Activated naive CD4-positive, alpha-beta T cell treated with anti-CD3 and anti-CD28 coated beads for 36 hours (primary cell): Measurements from ENCODE around the gene ZNRF1. TPM values are rescaled to one million over a fixed set of nuclear protein-coding genes. Genes with fewer than 3 reads are reported as not detected.

Experiments
- CTCF ChIA-PET: fragments of 350-600 bp; sonication (Branson Sonifier 250); formaldehyde crosslinking; loops from one replicate; lab custom pipeline; 2021; ENCODE audit warnings: antibody characterized with exemption; lab: Charles Lee
- DNase-seq: peaks from one replicate; pipeline ENCODE4 v3.0.0-alpha.2; 2020
- H3K27ac Mint-ChIP-seq: one replicate; pipeline ENCODE4 v1.8.0; 2021; ENCODE audit warnings: mild to moderate bottlenecking, mixed read lengths
- H3K27me3 Mint-ChIP-seq: one replicate; pipeline ENCODE4 v1.8.0; 2021; ENCODE audit warnings: low read depth, mixed read lengths
- H3K36me3 Mint-ChIP-seq: one replicate; pipeline ENCODE4 v1.8.0; 2021; ENCODE audit warnings: low read depth, mixed read lengths
- H3K4me1 Mint-ChIP-seq: one replicate; pipeline ENCODE4 v1.8.0; 2021; ENCODE audit warnings: low read depth, mixed read lengths
- H3K4me3 Mint-ChIP-seq: one replicate; pipeline ENCODE4 v1.8.0; 2021; ENCODE audit warnings: mild to moderate bottlenecking, moderate library complexity, mixed read lengths
- H3K9me3 Mint-ChIP-seq: one replicate; pipeline ENCODE4 v1.8.0; 2021; ENCODE audit warnings: mixed read lengths
- intact Hi-C: fragments of 100-400 bp; cut with micrococcal nuclease; formaldehyde crosslinking; loops from one replicate; pipeline ENCODE4 v1.15.1; 2023
- total RNA-seq, 2 experiments: library from RNA; stranded (reverse); gene quantifications; one replicate each; pipeline ENCODE4 v1.2.3, GENCODE V29; 2021

Gene ZNRF1
- total RNA-seq, 2 experiments from 2014 or later, result 35.3 to 35.7 TPM

DNA sequence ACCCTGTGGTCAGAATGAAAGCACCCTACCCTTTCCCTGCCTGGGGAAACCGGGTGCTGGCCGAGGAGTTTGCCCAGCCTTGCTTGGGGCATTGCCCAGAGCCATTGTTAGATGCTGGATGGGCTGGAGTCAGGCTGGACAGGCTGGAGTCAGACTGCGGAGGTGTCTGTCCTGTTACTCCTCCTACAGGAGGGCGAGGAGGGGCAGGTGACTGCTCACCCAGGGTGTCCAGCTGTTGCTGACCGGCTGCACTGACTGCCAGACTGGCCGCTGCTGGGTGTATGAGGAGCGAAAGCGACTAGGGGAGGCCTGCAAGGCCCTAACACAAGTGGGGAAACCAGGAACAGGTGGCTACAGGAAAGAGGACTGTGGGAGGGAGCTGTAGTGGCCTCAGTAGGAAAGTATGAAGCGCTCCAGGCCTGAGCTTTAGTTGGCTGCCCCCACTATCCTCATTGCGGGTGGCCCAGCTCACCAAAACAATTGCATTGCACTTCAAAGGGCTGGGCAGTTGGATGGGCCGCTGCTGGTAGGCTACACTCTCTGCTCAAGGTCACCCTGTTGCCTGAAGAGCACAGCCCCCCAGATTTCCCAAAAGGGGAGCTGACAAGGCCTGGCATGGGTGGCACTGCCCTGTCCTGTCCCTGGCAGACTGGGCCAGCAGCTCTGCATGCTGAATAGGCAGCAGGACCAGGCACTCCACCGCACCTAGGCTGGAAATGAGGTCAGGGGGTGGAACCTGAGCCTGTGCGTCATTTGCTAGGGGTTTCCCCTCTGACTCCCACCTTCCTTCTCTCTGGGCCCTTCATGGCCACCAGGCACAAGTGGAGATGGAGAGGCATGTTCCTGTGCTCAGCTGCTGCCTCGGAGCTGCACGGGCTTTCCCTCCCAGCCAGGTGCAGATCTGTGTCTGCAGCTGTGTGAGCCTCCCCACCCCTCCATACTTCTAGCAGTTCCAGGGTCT is 99.4 kb downstream of the ZNRF1 start:
- Mint-ChIP-seq H3K9me3 (no peaks in the 10 kb centered on the region), H3K4me3 (peak overlapping the region; percentile 14), H3K27me3 (no peaks in the 10 kb centered on the region), H3K4me1 (peaks cover 39% of the 10 kb centered on the region), H3K36me3 (peaks cover 2% of the 10 kb centered on the region), H3K27ac (peak overlapping the region; percentile 83)
- CTCF ChIA-PET, result interaction anchor here (0.6 to 5.7 kb wide), 6 partner anchors 13 to 100 kb away, joined by 3 to 65 read pairs (median 6); partner anchors contain the start of gene ZNRF1
- peak; percentile 90 for DNase-seq
- intact Hi-C loops, result loop anchor here (1.0 to 2.0 kb wide), 4 partner anchors 11 to 86 kb away; no protein-coding TSS in a partner anchor

DNA sequence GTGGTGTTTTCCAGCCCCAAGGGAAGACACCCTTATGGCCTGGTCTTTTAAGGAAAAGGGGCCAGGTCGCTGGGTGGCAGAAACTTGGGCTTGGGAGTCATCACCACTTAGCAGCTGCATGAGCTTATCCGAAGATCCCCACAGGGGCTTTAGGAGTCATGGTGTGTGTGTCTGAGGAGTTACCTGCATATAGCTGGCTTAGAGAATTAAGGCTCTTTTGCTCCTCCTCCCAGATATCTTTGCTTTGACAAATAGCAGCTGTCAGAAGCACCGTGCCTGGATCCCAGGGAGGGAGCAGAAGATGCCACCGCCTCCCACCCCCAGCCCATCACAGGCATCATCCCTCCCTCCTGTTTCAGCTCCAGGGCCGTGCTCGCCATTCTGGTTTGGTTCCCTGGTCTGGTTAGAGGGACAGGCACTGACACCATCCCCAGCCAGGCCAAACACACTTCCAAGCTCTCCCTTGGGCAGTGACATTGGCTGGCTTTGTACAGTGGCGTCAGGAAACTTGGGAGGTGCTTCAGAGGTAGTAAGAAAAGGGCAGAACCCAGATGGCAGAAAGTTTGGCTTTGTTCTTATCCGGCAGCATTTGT is 100.3 kb downstream of the ZNRF1 start:
- peak overlapping the region; percentile 83 for H3K27ac Mint-ChIP-seq
- no peaks in the 10 kb centered on the region for H3K9me3 Mint-ChIP-seq
- CTCF ChIA-PET, result interaction anchor here (0.8 to 5.7 kb wide), 5 partner anchors 12 to 110 kb away, joined by 3 to 65 read pairs (median 7); partner anchors contain the start of gene ZNRF1
- no peak overlapping the region for H3K4me3 Mint-ChIP-seq
- no peaks in the 10 kb centered on the region for H3K27me3 Mint-ChIP-seq
- H3K36me3 Mint-ChIP-seq, result peaks cover 2% of the 10 kb centered on the region
- intact Hi-C loops, result loop anchor here (1.0 to 2.0 kb wide), 2 partner anchors 34 to 100 kb away; partner anchors contain the start of gene ZNRF1
- DNase-seq, result no peak
- H3K4me1 Mint-ChIP-seq, result peaks cover 39% of the 10 kb centered on the region

DNA sequence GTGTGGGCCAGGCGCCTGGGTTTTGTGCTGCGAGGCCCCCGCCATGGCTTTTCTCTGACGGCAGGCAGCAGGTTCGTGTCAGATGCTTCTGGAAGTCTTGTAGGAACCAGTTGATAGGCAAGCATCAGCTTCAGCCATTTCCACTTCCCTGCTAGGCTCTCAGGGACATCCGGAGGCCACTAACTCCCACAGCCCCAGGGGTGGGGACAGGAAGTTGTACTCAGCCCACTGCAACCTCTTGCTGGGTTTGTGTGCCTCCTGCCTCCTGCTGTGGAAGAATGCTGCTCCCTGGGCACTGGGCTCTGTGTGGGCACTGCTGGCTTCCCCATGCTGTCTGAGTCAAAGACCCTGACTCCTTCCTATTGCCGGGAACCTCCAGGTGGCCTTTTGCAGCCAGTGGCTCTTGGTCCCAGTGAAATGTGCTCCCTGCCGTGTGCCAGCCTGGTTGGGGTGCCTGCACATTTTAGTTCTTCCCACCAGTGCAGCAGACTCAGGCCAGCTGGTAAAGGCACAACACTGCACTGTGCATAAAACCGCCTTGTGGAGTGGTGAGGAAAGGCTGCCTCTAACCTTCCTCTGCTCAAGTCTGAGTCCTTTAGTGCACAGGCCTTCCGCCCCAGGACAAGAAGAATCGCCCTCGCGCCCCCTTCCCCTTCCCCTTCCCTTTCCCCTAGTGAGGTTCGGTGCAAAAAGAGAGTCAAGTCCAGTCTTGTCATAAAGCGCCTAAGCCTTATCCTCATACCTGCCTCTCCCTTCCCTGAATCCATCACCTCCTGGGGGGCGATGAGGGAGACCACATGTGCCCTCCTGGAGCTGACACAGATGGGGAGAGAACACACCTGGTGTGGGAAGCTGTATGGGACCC is 101.1 kb downstream of the ZNRF1 start:
- no peaks in the 10 kb centered on the region for H3K27me3 Mint-ChIP-seq
- H3K4me3 Mint-ChIP-seq, result no peak overlapping the region
- peaks cover 39% of the 10 kb centered on the region for H3K4me1 Mint-ChIP-seq
- peaks cover 4% of the 10 kb centered on the region for H3K36me3 Mint-ChIP-seq
- DNase-seq, result peak; percentile 74
- H3K27ac Mint-ChIP-seq, result peak overlapping the region; percentile 68
- CTCF ChIA-PET, result interaction anchor here (0.8 to 5.7 kb wide), 3 partner anchors 11 to 111 kb away, joined by 7 to 65 read pairs (median 10); partner anchors contain the start of gene ZNRF1
- no peaks in the 10 kb centered on the region for H3K9me3 Mint-ChIP-seq
- intact Hi-C loops, result loop anchor here (1.0 to 2.0 kb wide), 2 partner anchors 35 to 101 kb away; partner anchors contain the start of gene ZNRF1

DNA sequence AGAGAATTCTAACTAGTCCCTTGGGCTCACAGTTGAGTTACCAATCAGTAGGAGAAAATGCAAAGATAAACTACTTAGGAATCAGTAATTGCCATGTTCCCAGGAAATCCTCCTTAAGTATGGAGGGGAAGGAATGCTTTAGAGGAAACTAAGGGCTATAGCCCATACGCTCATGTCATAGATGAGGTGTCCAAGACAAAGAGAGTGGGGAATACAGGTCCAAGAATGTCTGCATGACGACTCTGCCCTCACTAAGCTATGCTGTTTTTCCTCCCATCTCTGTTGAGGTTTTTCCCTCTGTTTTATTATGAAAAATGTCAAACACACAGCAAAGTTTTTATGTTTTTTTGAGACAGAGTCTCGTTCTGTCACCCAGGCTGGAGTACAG is 101.8 kb downstream of the ZNRF1 start:
- H3K27ac Mint-ChIP-seq, result no peak overlapping the region
- intact Hi-C loops, result no loop called here
- H3K4me3 Mint-ChIP-seq, result no peak overlapping the region
- no peak for DNase-seq
- no peaks in the 10 kb centered on the region for H3K27me3 Mint-ChIP-seq
- H3K4me1 Mint-ChIP-seq, result peaks cover 39% of the 10 kb centered on the region
- CTCF ChIA-PET, result interaction anchor here (5.7 kb wide), 1 partner anchor 10 kb away, joined by 65 read pairs; no protein-coding TSS in a partner anchor
- peaks cover 4% of the 10 kb centered on the region for H3K36me3 Mint-ChIP-seq
- H3K9me3 Mint-ChIP-seq, result no peaks in the 10 kb centered on the region

DNA sequence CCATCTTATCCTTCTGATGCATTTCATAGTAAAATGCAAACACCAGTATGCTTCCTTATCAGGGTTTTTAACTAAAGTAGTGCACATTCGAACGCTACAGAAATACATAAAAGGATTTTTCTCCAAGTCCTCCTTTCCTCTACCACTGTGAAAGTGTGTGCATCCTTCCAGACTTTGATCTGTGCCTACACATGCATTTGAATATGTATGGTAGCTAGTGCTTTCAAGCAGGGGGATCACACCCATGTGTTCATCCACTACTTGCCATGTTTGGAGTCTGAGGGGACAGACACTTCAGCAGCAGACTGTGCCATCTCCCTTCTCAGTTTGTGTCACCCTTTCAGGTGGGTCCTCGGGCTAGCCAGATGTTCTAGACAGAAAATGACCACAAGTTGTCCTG is 102.8 kb downstream of the ZNRF1 start:
- DNase-seq, result no peak
- Mint-ChIP-seq H3K4me3 (no peak overlapping the region), H3K4me1 (peaks cover 35% of the 10 kb centered on the region), H3K27me3 (no peaks in the 10 kb centered on the region), H3K36me3 (peaks cover 6% of the 10 kb centered on the region), H3K9me3 (no peaks in the 10 kb centered on the region), H3K27ac (no peak overlapping the region)
- CTCF ChIA-PET, result interaction anchor here (2.1 kb wide), 1 partner anchor 9 kb away, joined by 10 read pairs; no protein-coding TSS in a partner anchor
- intact Hi-C loops, result no loop called here

DNA sequence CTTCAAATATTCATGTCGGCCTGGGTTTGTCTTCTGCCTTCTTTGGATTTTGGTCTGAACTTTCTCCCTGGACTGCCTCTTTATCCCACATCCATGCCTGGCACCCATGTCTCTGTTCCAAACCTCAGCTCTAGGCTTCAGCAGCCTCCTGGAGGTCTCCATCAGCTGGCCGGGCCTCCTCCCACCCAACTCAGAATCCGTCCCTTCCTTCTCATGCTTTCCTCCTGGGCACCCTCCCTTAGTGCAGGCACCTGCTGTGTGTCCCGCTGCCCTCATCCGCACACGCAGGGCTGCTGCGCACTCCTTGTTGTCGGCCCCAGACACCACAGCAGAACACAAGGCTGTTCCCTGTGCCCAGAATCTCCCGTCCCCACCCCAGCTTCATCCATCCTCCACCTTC is 103.8 kb downstream of the ZNRF1 start:
- Mint-ChIP-seq H3K36me3 (peaks cover 4% of the 10 kb centered on the region), H3K4me1 (peaks cover 35% of the 10 kb centered on the region), H3K27ac (no peak overlapping the region), H3K4me3 (no peak overlapping the region), H3K9me3 (no peaks in the 10 kb centered on the region), H3K27me3 (no peaks in the 10 kb centered on the region)
- intact Hi-C loops, result no loop called here
- DNase-seq, result no peak
- CTCF ChIA-PET, result interaction anchor here (0.6 to 2.1 kb wide), 2 partner anchors 8 to 679 kb away, joined by 7 to 10 read pairs; no protein-coding TSS in a partner anchor

DNA sequence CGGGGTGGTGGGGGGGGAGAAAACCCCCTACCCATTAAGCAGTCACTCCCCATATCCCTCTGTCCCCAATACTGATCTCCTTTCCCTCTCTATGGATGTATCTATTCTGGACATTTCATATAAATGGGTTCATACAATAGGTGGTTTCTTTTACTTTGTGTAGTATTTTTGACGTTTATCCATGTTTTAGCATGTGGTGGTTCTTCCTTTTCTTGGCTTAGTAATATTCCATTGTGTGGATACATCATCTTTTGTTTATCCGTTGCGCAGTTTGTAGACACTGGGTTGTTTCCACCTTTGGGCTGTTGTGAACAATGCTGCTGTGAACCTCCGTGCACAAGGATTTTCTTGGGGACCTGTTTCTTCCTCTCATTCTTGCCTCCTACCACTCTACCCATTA is 105.2 kb downstream of the ZNRF1 start:
- intact Hi-C loops, result no loop called here
- CTCF ChIA-PET, result no interaction called here
- Mint-ChIP-seq H3K36me3 (peaks cover 4% of the 10 kb centered on the region), H3K27me3 (no peaks in the 10 kb centered on the region), H3K9me3 (no peaks in the 10 kb centered on the region), H3K4me1 (peaks cover 34% of the 10 kb centered on the region), H3K4me3 (no peak overlapping the region), H3K27ac (no peak overlapping the region)
- DNase-seq, result no peak

DNA sequence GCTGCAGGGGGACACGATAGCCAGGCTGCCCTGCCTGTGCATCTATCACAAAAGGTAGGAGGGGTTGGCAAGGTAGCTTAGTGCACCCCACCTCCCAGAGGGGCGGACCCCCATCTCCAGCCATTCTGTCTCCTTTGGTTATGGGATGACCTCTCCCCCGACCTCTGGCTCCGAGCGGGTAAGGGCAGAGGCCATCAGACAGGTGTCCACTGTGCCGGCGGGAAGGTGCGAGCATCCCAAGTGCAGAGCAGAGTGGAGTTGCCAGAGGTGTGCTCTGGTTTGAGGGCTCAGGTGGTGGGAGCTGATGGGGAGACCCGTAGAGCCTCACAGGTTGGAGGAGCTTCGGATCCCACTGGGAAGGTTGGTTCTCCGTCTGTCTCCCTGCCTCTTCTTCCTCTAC is 106.0 kb downstream of the ZNRF1 start:
- Mint-ChIP-seq H3K36me3 (peaks cover 4% of the 10 kb centered on the region), H3K4me1 (peaks cover 34% of the 10 kb centered on the region), H3K9me3 (no peaks in the 10 kb centered on the region), H3K27ac (no peak overlapping the region), H3K27me3 (no peaks in the 10 kb centered on the region), H3K4me3 (no peak overlapping the region)
- no peak for DNase-seq
- intact Hi-C loops, result no loop called here
- CTCF ChIA-PET, result interaction anchor here (0.6 to 1.5 kb wide), 2 partner anchors 33 to 309 kb away, joined by 3 to 6 read pairs; no protein-coding TSS in a partner anchor

DNA sequence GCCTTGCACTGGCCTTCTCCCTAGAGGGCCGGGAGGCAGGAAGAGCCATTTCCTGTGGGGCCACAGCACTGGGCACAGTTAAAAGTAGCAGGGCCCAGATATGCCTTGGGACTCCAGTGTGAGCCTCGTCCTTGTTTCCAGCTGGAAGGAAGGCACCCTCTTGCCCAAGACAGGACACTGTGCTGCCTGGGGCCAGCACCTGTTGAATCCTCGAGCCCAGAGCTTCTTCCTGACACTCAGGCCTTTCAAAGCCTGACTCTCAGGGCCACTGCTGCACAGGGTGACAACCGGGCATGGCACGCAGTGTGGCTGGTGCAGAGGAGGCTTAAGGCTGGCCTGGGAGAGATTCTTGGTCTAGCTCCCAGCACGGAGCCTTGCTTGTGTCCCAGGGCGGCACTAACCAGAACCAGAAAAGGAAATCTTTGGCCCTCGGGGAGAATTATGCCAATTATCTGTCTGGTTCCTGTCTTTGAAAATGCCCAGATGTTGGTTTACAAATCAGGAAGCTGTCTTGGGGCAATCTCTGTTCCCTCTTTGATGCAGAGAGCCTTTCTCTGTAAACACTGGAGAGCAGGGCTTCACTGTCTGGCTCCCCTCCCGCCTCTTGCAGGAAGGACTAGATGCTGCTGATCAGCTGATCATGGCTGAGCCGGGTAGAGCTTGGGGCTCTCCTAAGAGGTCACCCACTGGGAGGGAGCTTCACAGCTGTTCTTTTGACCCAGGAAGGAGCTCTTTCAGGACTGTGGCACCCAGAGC is 106.7 kb downstream of the ZNRF1 start:
- CTCF ChIA-PET, result interaction anchor here (1.5 kb wide), 1 partner anchor 34 kb away, joined by 3 read pairs; no protein-coding TSS in a partner anchor
- no peaks in the 10 kb centered on the region for H3K9me3 Mint-ChIP-seq
- H3K36me3 Mint-ChIP-seq, result peaks cover 4% of the 10 kb centered on the region
- H3K27me3 Mint-ChIP-seq, result no peaks in the 10 kb centered on the region
- H3K4me1 Mint-ChIP-seq, result peaks cover 34% of the 10 kb centered on the region
- intact Hi-C loops, result no loop called here
- H3K4me3 Mint-ChIP-seq, result no peak overlapping the region
- no peak overlapping the region for H3K27ac Mint-ChIP-seq
- DNase-seq, result no peak

DNA sequence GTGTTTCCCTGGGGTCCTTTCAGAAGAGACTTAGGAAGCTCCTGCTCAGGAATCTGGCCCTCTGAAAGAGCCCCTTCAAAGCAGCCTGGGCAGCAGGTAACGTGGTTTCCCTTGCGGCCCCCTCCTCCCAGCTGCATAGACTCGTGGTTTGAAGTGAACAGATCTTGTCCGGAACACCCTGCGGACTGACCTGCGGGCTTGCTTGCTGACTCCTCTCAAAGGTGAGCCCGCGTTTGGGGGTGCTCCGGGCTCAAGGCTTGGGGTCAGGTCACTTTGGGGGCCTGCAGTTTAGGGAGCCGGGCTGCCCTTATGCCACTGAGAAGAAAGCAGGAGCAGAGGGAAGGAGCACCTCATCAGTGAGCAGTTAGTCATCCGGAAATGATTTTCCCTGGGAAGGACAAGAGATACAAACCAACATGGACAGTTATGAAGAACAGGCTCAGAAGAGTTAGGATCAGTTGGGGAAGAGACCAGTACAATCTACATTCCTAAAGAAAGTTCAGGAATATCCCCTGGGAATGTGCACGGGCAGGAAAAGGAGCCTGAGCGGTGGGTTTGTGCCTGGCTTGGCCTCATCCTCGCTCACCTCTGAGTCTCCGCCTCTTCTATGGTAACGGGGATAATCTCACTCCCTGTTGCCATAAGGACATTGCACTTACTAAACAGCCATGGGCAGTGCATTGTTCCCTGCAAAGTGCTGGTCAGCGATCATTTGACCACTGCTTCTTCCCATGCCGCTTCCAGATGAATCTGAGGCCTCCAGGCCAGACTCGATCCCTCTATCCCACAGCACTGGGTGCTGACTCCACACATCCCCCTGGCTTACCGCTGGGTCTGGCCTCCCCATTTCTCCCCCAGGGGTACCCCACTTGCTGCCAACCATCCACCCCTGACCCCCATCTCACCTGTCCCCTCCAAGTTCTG is 107.8 kb downstream of the ZNRF1 start:
- CTCF ChIA-PET, result interaction anchor here (1.5 kb wide), 1 partner anchor 35 kb away, joined by 3 read pairs; no protein-coding TSS in a partner anchor
- Mint-ChIP-seq H3K27ac (no peak overlapping the region), H3K27me3 (peaks cover under 1% of the 10 kb centered on the region), H3K9me3 (no peaks in the 10 kb centered on the region), H3K4me3 (no peak overlapping the region), H3K4me1 (peaks cover 42% of the 10 kb centered on the region), H3K36me3 (peaks cover 4% of the 10 kb centered on the region)
- intact Hi-C loops, result no loop called here
- DNase-seq, result no peak
